T47D (cell line): ENCODE data around the gene TFEB.

Experiments used
- DNase-seq, 2 experiments: peaks; one replicate each; pipeline versions ENCODE4 v3.0.0 to v3.0.0-alpha.2; 2011 to 2012; ENCODE audit warnings: low read depth in 1 of 2, low spot score in 1 of 2
- JUND ChIP-seq: IDR thresholded peaks from 2 replicates; pipeline ENCODE4 v1.6.1; 2012; ENCODE audit warnings: low read depth
- in situ Hi-C: cut with HindIII; loops from 2 replicates; pipeline ENCODE4 v1.10.0; 2016; ENCODE audit warnings: low sequenced_read_pairs, low pct_unique_long_range_greater_than_20kb

TFEB gene

DNA sequence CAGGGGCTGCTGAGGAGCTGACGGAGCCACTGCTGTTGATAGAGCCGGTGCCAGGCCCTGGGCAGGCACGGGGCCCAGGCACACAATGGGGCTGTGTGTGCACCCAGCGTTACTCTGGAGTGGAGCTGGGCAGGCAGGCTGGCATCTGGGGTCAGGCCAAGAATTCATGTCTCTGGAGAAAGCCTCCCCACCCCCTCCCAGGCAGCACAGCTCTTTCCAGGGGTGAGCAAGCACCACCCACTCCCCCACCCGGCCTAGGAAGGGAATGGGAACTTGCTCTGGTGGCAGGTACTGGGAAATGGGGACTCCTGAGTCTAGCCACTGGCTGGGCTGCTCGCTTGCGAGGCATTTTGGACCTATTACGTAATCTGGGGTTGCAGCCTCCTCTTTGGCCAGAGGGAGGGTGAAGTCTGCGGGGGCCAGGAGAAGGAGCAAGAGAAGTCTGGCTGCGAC is 22.7 kb downstream of the TFEB start:
- in situ Hi-C loops, result no loop called here
- peak; percentile 23 to 58 for DNase-seq
- no peak for TF ChIP-seq JUND

DNA sequence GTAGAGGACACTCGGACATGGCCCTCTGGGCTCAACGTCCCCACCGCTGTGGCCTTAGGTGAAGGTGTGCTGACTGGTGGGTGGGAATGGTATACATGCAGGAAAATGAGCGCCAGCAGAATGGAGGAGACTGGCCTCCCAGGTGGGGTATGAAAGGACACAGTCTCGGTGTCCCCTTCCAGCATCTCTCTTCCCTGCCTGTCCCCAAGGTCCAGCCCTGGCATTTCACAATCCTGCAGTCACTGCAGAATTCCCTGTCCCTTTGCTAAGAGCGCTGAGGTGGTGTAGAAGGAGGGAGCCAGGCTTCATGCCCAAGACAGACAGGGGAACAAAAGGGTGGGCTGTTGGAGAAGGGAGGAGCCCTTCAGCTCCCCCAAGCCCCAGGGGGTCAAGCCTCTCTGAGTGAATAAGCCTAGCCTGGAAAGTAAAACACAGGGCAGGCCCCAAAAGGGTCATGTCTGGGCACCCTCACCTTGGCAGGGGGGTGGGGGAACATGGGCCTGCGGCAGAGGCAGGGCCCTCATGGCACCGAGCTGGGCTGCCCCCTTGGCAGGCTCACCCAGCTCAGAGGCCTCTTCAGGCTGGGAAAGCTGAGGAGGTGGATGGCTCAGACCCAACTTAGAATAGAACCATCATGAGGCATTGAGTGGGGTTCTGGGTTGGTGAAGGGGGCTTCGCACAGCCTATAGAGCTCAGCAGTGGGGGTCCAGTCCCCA is 23.9 kb downstream of the TFEB start:
- in situ Hi-C loops, result no loop called here
- no peak for TF ChIP-seq JUND
- no peak for DNase-seq

DNA sequence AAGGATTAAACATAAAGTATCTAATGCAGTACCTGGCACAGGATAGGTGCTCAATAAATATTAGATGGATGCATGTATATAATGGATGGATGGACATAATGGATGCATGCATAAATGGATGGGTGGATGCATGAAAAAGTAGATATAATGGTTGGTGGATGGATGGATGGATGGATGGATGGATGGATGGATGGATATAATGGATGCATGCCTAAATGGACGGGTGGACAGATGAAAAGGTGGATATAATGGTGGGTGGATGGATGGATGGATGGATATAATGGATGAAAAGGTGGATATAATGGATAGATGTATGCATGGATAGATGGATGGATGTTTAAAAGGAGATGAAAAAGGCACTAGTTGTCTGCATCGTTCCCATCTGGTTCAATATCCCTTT is 26.0 kb downstream of the TFEB start:
- in situ Hi-C loops, result no loop called here
- no peak for TF ChIP-seq JUND
- DNase-seq, result no peak

DNA sequence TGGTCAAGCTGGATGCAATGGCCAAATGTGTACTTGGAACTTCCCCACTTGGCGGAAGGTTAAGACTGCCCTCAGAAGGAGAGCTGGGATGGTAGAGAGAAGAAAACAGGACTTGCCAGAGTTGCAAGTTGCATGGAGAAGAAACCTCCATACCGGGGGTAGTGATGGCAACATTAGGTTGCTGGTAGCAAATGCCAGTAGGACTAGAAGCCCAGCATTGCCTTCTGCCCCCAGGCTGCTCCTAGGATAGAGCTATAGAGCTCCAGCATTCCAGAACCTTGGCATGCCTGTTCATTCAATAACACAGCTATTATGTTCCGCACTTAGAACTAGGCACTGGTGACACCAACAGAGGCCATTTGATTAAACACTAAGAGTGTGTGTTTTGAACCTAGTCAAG is 26.6 kb downstream of the TFEB start:
- in situ Hi-C loops, result no loop called here
- TF ChIP-seq JUND, result no peak
- DNase-seq, result no peak

DNA sequence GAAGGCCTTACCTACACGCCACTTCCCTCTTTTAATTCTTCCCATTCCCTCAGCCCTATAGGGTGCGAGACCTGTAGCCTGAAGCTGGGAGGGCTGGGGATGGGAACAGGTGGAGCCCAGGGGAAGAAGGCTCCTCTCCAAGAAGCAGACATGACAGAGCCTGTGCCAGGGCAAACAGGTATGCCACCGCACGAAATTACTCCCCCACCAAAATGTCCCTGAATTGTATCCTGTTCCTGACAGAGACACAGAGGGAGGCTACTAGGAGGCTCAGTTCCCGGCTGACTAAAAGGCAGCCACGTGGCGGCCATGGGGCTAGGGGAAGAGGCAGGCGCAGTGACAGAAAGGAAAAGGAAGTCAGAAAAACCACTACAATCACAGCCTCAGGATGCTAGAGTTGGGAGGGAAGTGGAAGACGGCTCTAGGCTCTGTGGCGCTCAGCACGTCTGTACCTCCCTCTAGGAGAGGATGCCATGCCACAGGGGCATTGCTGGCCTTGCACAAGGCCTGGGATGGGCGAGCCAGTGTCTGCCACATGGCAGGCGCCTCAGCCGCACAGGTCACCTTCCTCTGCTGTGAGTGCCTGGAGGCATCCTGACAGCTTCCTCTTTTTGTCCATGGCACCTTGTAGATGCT is 27.7 kb downstream of the TFEB start:
- DNase-seq, result no peak
- TF ChIP-seq JUND, result no peak
- in situ Hi-C loops, result no loop called here

DNA sequence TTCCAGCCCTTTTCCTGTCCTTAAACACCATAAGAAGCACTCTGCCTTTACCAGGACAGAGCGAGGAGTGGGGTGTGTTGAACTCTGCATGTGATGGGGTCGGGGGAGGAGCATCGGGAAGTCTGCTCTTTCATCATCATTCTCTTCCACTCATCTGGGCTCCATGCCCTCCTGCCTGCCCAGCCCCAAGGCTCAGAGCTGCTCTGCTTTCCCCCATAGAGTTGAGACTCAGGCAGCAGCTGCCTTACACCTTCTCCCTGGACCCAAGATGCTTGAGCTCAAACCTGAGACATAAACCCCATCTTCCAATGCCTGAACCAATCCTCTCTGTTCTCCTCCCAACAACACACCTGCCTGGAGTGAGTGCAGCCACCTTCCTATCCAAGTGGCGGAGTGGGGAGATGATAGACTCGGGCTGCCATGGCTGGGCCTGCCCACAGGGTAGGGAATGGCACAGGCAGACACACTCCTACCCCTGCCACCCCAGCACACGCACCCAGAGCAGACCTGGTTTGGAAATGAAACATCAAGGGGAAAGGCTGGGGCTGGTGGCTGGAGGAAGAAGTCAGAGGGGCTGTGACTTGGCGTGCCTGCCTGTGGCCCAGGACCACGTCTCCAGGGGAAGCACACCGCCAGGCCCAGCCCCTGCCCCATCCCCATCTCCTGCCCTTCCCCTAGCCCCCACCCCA is 28.4 kb downstream of the TFEB start:
- in situ Hi-C loops, result no loop called here
- TF ChIP-seq JUND, result no peak

DNA sequence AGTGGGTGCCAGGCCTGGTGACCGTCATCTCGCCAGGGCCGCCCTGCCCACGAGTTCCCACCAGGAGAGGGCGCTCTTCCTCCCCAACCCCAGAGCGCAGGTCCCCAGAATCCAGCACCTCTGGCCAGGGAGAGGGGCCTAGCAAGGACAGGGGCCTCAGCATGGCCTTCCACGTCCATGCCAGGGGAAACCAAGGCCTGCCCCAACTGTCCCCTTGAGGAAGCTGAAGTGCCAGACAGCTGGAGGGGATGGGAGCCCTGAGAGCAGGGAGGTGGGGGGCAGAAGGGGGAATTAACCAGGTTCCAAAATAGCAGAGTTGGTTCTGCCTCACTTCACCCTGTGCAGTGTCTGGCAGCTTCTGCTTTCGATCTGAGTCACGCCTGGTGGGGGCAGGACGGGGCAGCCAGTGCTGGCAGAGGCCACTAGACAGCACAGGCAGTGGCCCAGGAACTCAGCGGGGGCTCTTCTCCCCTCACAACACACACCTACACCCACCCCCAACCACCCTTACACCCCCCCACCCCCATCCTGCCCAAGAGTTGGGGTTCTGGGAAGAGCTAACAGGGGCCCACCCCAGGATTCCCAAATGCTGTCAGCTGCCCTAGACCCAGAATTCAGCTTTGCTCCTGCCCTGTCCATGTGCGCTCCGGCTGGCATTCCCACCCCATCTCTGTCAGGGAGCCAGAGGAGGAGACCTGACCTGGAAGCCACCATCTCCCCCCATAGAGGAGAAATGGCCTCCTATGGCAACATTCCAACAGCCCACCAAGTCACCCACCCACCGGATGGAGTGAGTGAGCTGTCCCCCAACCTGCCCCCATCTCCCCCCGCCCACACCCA is 29.2 kb downstream of the TFEB start:
- DNase-seq, result peak in 1 of 2 experiments; percentile 46
- no peak for TF ChIP-seq JUND
- in situ Hi-C loops, result no loop called here

More for the DNA sequence above, 28.4 kb downstream of the TFEB start:
- no peak for DNase-seq

DNA sequence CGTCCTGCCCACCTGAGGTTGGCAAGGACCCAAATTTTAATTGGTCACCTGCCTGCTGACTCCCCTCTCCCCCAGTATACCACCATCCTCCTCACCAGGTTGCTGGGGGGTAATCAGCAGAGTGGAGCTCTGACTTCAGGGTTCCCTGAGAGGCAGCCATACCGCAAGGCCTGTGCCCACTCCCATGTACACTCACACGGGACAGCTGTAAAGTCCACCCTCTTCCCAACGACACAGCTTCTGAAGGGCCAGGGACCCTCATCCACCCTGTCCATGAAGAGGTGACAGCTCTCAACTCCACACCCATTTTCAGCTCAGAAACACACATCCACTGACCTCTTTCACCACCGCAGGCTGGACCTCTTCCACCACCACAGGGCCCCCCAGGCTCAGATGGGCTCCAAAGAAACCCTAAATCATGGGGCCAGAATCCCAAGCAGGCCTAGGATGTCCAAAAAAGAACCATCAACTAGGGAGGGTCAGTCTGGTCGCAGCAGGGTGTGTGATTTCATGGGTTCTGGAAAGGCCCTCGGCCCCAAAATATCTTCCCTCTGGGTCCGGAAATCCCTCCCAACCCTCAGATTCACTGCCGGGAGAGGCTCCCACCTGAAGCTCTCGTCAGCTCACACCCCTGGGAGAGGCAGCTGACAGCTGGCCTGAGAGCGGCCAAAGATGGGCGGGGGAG is 30.0 kb downstream of the TFEB start:
- in situ Hi-C loops, result no loop called here
- no peak for DNase-seq
- TF ChIP-seq JUND, result no peak

DNA sequence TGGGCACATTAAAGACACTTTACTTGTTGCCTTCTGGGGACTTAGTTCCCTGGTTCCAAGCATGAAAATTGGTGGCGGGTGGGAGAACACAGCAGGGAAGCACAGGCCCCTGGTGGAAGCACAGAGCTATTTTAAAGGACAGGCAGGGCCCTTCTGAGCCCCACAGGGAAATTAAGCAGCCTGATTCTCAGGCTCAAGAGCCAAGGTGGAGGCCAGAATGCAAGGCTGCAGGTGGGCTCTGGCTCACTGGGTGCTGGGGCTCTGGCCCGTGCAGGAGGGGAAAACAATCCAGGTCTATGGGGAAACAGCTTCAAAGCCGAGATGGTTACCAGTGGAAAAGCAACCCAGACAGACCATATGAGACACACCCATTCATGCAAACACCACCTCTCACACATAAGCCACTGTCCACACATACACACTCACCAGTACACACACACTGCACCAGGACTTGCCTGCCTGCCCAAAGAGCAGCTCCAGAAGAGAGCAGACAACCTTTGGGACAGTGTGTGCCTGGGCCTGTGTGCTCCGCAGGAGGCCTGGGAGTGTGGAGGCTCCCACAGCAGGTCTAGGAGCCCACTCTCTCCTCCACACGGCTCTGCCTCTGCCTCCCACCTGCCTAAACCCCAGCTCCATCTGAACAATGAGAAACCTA is 30.6 kb downstream of the TFEB start:
- in situ Hi-C loops, result no loop called here
- TF ChIP-seq JUND, result no peak
- DNase-seq, result no peak

DNA sequence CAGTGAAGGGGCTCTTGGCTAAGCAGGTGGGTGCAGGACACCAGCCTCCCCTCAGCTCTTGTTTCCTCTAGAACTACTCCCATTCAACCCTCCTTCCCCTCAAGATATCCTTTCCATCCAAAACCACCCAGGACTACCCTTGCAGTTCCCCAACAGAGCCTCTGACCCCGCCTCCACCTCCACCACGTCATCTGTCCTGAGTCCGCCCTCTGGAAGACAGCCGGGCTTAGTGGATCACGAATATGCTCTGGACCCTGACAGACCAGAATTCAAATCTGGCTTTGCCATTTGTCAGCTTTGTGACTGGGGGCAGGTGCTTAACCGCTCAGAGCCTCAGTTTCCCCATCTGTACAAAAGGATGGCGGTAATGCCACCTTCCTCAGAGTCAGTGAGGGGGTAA is 31.4 kb downstream of the TFEB start:
- DNase-seq, result no peak
- in situ Hi-C loops, result no loop called here
- no peak for TF ChIP-seq JUND

DNA sequence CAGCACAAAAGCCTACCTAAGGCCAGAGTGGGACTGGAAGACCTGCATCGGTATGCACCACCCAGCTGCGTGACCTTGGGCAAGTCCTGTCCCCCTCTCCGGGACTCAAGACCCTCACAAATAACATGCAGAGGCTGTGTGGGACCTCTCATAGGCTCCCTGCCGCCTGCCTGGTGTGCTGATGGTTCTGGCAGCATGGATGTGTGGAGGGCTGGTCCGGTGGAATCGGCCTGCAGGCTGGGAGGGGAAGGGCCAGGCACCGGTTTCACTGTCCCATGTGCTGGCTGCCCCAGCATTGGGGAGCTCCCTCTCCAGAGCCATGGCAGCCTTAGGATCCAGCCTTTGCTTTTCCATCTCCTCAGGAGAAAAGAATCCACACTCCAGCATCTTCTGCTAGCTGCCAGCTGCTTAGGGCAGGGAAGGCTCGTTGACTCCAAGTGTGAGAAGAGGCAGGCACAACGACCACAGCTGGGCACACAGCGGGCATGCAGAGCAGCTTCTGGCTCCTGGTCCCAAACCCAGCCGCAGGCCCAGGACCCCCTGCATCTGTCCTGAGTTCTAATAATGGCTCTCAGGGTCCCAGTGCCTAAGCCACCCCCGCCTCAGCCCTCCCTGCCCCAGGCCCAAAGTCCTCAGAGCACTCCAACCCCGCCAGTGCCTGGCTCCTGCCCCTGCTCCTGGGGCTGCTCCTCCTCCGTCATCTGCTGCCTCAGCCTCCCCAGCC is 32.5 kb downstream of the TFEB start:
- TF ChIP-seq JUND, result no peak
- DNase-seq, result no peak
- in situ Hi-C loops, result no loop called here
